ENCODE measurements around the gene SUSD4.

Gene SUSD4

GRCh38 chr1:223316082-223316481, 47.9 kb downstream of the SUSD4 start:
- Histone ChIP-seq H3K4me2 (ENCODE audit: low read depth, low read length, poor library complexity, severe bottlenecking) (no peak overlapping the region), H3K9me2 (replicated peaks; ENCODE audit: low read depth, low read length) (no peaks in the 10 kb centered on the region), H3K9me3 (ENCODE audit: insufficient read depth, low read depth, low read length) (no peaks in the 10 kb centered on the region), H3K36me3 (ENCODE audit: insufficient read depth, low read length) (no peaks in the 10 kb centered on the region), H2AFZ (ENCODE audit: low read length) (no peak overlapping the region), H3K27me3 (ENCODE audit: insufficient read depth, low read length, poor library complexity, severe bottlenecking) (no peaks in the 10 kb centered on the region), H3F3A (ENCODE audit: low read depth) (no peaks in the 10 kb centered on the region), H3K9ac (ENCODE audit: low read depth, low read length, poor library complexity, severe bottlenecking) (no peak overlapping the region), H3K79me2 (ENCODE audit: insufficient read depth, low read length) (no peaks in the 10 kb centered on the region), H3K4me1 (ENCODE audit: insufficient read depth, low read length, poor library complexity, severe bottlenecking) (peaks cover 9% of the 10 kb centered on the region), H3K4me3 (ENCODE audit: low read length, poor library complexity, severe bottlenecking) (no peak overlapping the region), H4K20me1 (ENCODE audit: insufficient read depth, low read length, poor library complexity, severe bottlenecking) (no peaks in the 10 kb centered on the region)
- TF ChIP-seq EZH2phosphoT487 (IDR thresholded peaks at IDR 0.05; ENCODE audit: borderline replicate concordance): no peak
- TF ChIP-seq, protein P1, sequence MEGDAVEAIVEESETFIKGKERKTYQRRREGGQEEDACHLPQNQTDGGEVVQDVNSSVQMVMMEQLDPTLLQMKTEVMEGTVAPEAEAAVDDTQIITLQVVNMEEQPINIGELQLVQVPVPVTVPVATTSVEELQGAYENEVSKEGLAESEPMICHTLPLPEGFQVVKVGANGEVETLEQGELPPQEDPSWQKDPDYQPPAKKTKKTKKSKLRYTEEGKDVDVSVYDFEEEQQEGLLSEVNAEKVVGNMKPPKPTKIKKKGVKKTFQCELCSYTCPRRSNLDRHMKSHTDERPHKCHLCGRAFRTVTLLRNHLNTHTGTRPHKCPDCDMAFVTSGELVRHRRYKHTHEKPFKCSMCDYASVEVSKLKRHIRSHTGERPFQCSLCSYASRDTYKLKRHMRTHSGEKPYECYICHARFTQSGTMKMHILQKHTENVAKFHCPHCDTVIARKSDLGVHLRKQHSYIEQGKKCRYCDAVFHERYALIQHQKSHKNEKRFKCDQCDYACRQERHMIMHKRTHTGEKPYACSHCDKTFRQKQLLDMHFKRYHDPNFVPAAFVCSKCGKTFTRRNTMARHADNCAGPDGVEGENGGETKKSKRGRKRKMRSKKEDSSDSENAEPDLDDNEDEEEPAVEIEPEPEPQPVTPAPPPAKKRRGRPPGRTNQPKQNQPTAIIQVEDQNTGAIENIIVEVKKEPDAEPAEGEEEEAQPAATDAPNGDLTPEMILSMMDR (conservative IDR thresholded peaks at IDR 0.05; ENCODE audit: low read length): no peak

DNA sequence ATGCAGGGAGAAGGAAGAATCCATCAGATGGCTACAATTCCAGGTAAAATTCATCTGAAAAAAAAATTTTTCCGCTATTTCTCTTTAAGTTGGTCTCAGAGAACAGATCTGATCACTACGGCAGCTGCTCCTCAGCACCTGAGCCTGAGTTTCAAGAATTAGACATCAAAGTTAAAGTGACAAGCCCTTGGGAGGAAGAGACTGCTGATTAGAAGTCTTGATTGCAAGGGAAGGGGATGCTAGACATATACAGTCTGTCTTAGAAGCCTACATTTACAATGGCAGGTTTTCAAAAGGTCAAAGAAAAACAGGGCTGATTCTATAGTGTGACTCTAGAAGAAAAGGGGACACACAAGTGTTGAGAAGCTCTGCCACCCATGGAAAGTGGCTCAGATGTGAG, 48.3 kb downstream of the SUSD4 start:
- Histone ChIP-seq H4K20me1 (ENCODE audit: insufficient read depth, low read length, poor library complexity, severe bottlenecking) (no peaks in the 10 kb centered on the region), H3K9me3 (ENCODE audit: insufficient read depth, low read depth, low read length) (no peaks in the 10 kb centered on the region), H3K79me2 (ENCODE audit: insufficient read depth, low read length) (no peaks in the 10 kb centered on the region), H3K36me3 (ENCODE audit: insufficient read depth, low read length) (no peaks in the 10 kb centered on the region), H3K9ac (ENCODE audit: low read depth, low read length, poor library complexity, severe bottlenecking) (no peak overlapping the region), H3K4me3 (ENCODE audit: low read length, poor library complexity, severe bottlenecking) (no peak overlapping the region), H3K27me3 (ENCODE audit: insufficient read depth, low read length, poor library complexity, severe bottlenecking) (no peaks in the 10 kb centered on the region), H3K4me2 (ENCODE audit: low read depth, low read length, poor library complexity, severe bottlenecking) (no peak overlapping the region), H3F3A (ENCODE audit: low read depth) (no peaks in the 10 kb centered on the region), H3K4me1 (ENCODE audit: insufficient read depth, low read length, poor library complexity, severe bottlenecking) (peaks cover 5% of the 10 kb centered on the region), H2AFZ (ENCODE audit: low read length) (no peak overlapping the region), H3K9me2 (replicated peaks; ENCODE audit: low read depth, low read length) (no peaks in the 10 kb centered on the region)
- TF ChIP-seq, protein P1 (conservative IDR thresholded peaks at IDR 0.05; ENCODE audit: low read length): no peak
- TF ChIP-seq EZH2phosphoT487 (IDR thresholded peaks at IDR 0.05; ENCODE audit: borderline replicate concordance): no peak

DNA sequence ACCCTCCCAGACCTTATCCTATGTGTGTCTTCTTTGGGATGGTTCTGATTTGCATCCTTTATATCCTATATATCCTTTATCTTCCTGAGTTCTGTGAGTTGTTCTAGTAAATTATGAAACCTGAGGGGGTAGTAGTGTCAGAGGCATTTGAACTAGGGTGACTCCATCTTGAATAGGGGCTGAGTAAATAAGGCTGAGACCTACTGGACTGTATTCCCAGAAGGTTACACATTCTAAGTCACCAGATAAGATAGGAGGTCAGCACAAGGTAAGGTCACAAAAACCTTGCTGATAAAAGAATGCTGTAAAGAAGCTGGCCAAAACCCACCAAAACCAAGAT, 50.6 kb downstream of the SUSD4 start:
- no peaks in the 10 kb centered on the region for H3K9me2 ChIP-seq (replicated peaks; ENCODE audit: low read depth, low read length)
- H3K79me2 ChIP-seq (ENCODE audit: insufficient read depth, low read length): no peaks in the 10 kb centered on the region
- H3K27me3 ChIP-seq (ENCODE audit: insufficient read depth, low read length, poor library complexity, severe bottlenecking): no peaks in the 10 kb centered on the region
- H2AFZ ChIP-seq (ENCODE audit: low read length): no peak overlapping the region
- H3K9me3 ChIP-seq (ENCODE audit: insufficient read depth, low read depth, low read length): no peaks in the 10 kb centered on the region
- no peak overlapping the region for H3K9ac ChIP-seq (ENCODE audit: low read depth, low read length, poor library complexity, severe bottlenecking)
- no peaks in the 10 kb centered on the region for H3K36me3 ChIP-seq (ENCODE audit: insufficient read depth, low read length)
- no peaks in the 10 kb centered on the region for H3K4me1 ChIP-seq (ENCODE audit: insufficient read depth, low read length, poor library complexity, severe bottlenecking)
- no peaks in the 10 kb centered on the region for H4K20me1 ChIP-seq (ENCODE audit: insufficient read depth, low read length, poor library complexity, severe bottlenecking)
- no peak overlapping the region for H3K4me3 ChIP-seq (ENCODE audit: low read length, poor library complexity, severe bottlenecking)
- no peaks in the 10 kb centered on the region for H3F3A ChIP-seq (ENCODE audit: low read depth)
- H3K4me2 ChIP-seq (ENCODE audit: low read depth, low read length, poor library complexity, severe bottlenecking): no peak overlapping the region
- TF ChIP-seq, protein P1 (conservative IDR thresholded peaks at IDR 0.05; ENCODE audit: low read length): no peak
- no peak for TF ChIP-seq EZH2phosphoT487 (IDR thresholded peaks at IDR 0.05; ENCODE audit: borderline replicate concordance)
